Natural killer cell (primary cell): ENCODE results near the gene NXF3. TPM values are rescaled to one million over a fixed set of nuclear protein-coding genes. Genes with fewer than 3 reads are reported as not detected.

Experiments
- ATAC-seq, 3 donors: fragments of 150-1000 bp in 2 of 3; fragments of 200-7000 bp in 1 of 3; cut with Tn5 transposase; 1 replicate in 1 of 3; 2 replicates in 2 of 3; pipeline ENCODE4 v1.10.0; 2021; ENCODE audit warnings: mild to moderate bottlenecking in 2 of 3, moderate library complexity in 2 of 3
- DNase-seq, 2 donors: peaks; one replicate each; pipeline versions ENCODE4 v3.0.0 to v3.0.0-alpha.2; 2013 to 2021; ENCODE audit warnings: mixed read lengths in 1 of 2
- H3K27ac ChIP-seq: one replicate; pipeline ENCODE4 v1.5.1; 2013; ENCODE audit warnings: mild to moderate bottlenecking, low read length
- H3K27me3 ChIP-seq: one replicate; pipeline ENCODE4 v1.6.1; 2013; ENCODE audit warnings: low read length; ENCODE audit not compliant: control insufficient read depth, insufficient read depth
- H3K36me3 ChIP-seq: one replicate; pipeline ENCODE4 v1.6.1; 2013; ENCODE audit warnings: low read length; ENCODE audit not compliant: control insufficient read depth, insufficient read depth
- H3K4me1 ChIP-seq: one replicate; pipeline ENCODE4 v1.6.1; 2013; ENCODE audit warnings: low read length; ENCODE audit not compliant: control insufficient read depth, insufficient read depth
- H3K4me3 ChIP-seq: one replicate; pipeline ENCODE4 v1.5.1; 2013; ENCODE audit warnings: low read length
- H3K9me3 ChIP-seq: one replicate; pipeline ENCODE4 v1.6.1; 2013; ENCODE audit warnings: low read length; ENCODE audit not compliant: control insufficient read depth, insufficient read depth
- H3K27ac Mint-ChIP-seq, 2 donors: one replicate each; pipeline ENCODE4 v1.8.0; 2022; ENCODE audit warnings: mild to moderate bottlenecking in 2 of 2, mixed read lengths in 2 of 2, moderate library complexity in 1 of 2
- H3K27me3 Mint-ChIP-seq, 2 donors: one replicate each; pipeline ENCODE4 v1.8.0; 2022; ENCODE audit warnings: low read depth in 2 of 2, mixed read lengths in 2 of 2
- H3K36me3 Mint-ChIP-seq: one replicate; pipeline ENCODE4 v1.8.0; 2022; ENCODE audit warnings: mixed read lengths
- H3K4me1 Mint-ChIP-seq, 2 donors: one replicate each; pipeline ENCODE4 v1.8.0; 2022; ENCODE audit warnings: mixed read lengths in 2 of 2
- H3K4me3 Mint-ChIP-seq: one replicate; pipeline ENCODE4 v1.8.0; 2022; ENCODE audit warnings: mild to moderate bottlenecking, moderate library complexity, mixed read lengths
- H3K9me3 Mint-ChIP-seq, 2 donors: one replicate each; pipeline ENCODE4 v1.8.0; 2022; ENCODE audit warnings: mixed read lengths in 2 of 2
- CTCF ChIP-seq: fragments of 200-600 bp; IDR thresholded peaks from one replicate; pipeline ENCODE4 v1.8.0; 2022; ENCODE audit warnings: antibody characterized with exemption
- WGBS: methylation state at CpG from one replicate; pipeline ENCODE4 v1.1.7; 2013; ENCODE audit warnings: missing lambda C conversion rate; ENCODE audit not compliant: insufficient coverage; 5-methylcytosine and 5-hydroxymethylcytosine counted together
- intact Hi-C: fragments of 100-400 bp; cut with micrococcal nuclease; formaldehyde crosslinking; loops from one replicate; pipeline ENCODE4 v1.14.2; 2022
- total RNA-seq, 4 donors: library from RNA; stranded (reverse); fragments of 120-200 nt in 1 of 4; gene quantifications; one replicate each; pipeline versions ENCODE4 v1.2.3 to v1.2.4, GENCODE V29; 2013 to 2022

NXF3 gene
- total RNA-seq, 3 donors from 2014 or later (not counting 1 experiment from before 2014, with no cell fraction given), result not detected

- no peak for DNase-seq
- H3K4me3 Mint-ChIP-seq, result no peak overlapping the region
- H3K27ac Mint-ChIP-seq, result no peak overlapping the region
- no peaks in the 10 kb centered on the region for H3K4me1 ChIP-seq
- TF ChIP-seq CTCF, result no peak
- intact Hi-C loops, result no loop called here
- no peaks in the 10 kb centered on the region for H3K4me1 Mint-ChIP-seq
- no peaks in the 10 kb centered on the region for H3K36me3 ChIP-seq
- H3K36me3 Mint-ChIP-seq, result no peaks in the 10 kb centered on the region
- no peak for ATAC-seq
- no peaks in the 10 kb centered on the region for H3K9me3 ChIP-seq
- H3K4me3 ChIP-seq, result no peak overlapping the region
- H3K27ac ChIP-seq, result no peak overlapping the region
- H3K9me3 Mint-ChIP-seq, result no peaks in the 10 kb centered on the region
- no peaks in the 10 kb centered on the region for H3K27me3 ChIP-seq
- WGBS, result no CpG with 5 or more reads among the region's 4 CpGs
- H3K27me3 Mint-ChIP-seq, result peaks cover 0 to 10% of the 10 kb centered on the region in 2 donors
Measured at GRCh38 chrX:103100484-103100883, 7.5 kb upstream of the NXF3 start.

- no peak overlapping the region for H3K27ac Mint-ChIP-seq
- no peaks in the 10 kb centered on the region for H3K36me3 ChIP-seq
- H3K27me3 Mint-ChIP-seq, result peaks cover 0 to 10% of the 10 kb centered on the region in 2 donors
- H3K4me1 ChIP-seq, result no peaks in the 10 kb centered on the region
- ATAC-seq, result no peak
- no peak overlapping the region for H3K27ac ChIP-seq
- no peaks in the 10 kb centered on the region for H3K9me3 Mint-ChIP-seq
- H3K36me3 Mint-ChIP-seq, result no peaks in the 10 kb centered on the region
- TF ChIP-seq CTCF, result no peak
- H3K27me3 ChIP-seq, result no peaks in the 10 kb centered on the region
- H3K4me3 Mint-ChIP-seq, result no peak overlapping the region
- intact Hi-C loops, result no loop called here
- 100% methylated on average over 2 of the region's 4 CpGs for WGBS
- DNase-seq, result no peak
- H3K4me3 ChIP-seq, result no peak overlapping the region
- no peaks in the 10 kb centered on the region for H3K4me1 Mint-ChIP-seq
- no peaks in the 10 kb centered on the region for H3K9me3 ChIP-seq
Measured at GRCh38 chrX:103099691-103100090, 6.7 kb upstream of the NXF3 start.

GRCh38 chrX:103098488-103098887 lies 5.5 kb upstream of the NXF3 start:
- WGBS, result 82% methylated on average over 2 of the region's 2 CpGs
- no peaks in the 10 kb centered on the region for H3K4me1 Mint-ChIP-seq
- no peak overlapping the region for H3K27ac Mint-ChIP-seq

More at GRCh38 chrX:103098488-103098887, 5.5 kb upstream of the NXF3 start:
- no peak for TF ChIP-seq CTCF
- no peaks in the 10 kb centered on the region for H3K9me3 ChIP-seq
- H3K27ac ChIP-seq, result no peak overlapping the region
- H3K4me1 ChIP-seq, result no peaks in the 10 kb centered on the region
- no peaks in the 10 kb centered on the region for H3K27me3 ChIP-seq
- no peaks in the 10 kb centered on the region for H3K36me3 Mint-ChIP-seq
- no peaks in the 10 kb centered on the region for H3K36me3 ChIP-seq
- H3K9me3 Mint-ChIP-seq, result no peaks in the 10 kb centered on the region
- no peak overlapping the region for H3K4me3 ChIP-seq
- no peak for ATAC-seq
- intact Hi-C loops, result no loop called here
- no peak for DNase-seq
- no peak overlapping the region for H3K4me3 Mint-ChIP-seq
- peaks cover 0 to 10% of the 10 kb centered on the region in 2 donors for H3K27me3 Mint-ChIP-seq
